NCI-H526 treated with DMSO at 0.1 percent for 48 hours (cell line): Measurements from ENCODE around the gene TFF2.

Experiments used
- DNase-seq: peaks from one replicate; lab custom pipeline; 2025; lab: John Stamatoyannopoulos, UW

TFF2 gene

DNA sequence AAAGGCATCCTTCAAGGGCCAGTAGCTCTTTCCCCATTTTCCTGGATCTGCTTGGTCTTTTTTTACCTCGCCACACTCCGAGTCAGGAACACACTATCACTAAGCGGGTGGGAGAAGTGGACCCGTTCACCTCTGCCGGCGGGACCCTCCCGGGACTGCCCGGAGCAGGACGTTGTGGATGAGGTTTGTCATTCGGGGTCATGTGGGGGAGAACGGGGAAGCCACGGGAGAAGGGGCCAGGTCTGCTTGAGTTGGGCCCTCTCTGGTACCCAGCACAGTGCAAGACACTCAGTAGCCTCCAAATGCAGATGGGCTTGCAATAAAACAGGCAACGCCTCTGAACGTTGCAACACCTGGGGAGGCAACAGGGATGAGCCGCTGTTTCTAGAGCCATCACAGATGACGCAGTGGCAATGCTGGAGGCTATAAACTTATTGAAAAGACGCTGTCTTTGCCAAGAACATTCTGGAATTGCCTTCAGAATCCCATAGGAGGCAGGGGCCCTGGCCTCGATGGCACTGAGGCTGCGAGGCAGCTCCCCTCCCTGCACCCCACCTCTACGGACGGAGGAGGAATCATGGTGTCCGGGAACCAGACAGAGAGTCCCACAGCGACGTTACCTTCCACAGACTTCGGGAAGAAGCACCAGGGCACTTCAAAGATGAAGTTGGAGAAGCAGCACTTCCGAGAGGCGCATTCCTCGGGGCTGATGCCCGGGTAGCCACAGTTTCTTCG lies 3.8 kb downstream of the TFF2 start:
- no peak for DNase-seq

- DNase-seq: no peak
These were observed 4.4 kb downstream of the TFF2 start for GRCh38 chr21:42346441-42346840.

DNA sequence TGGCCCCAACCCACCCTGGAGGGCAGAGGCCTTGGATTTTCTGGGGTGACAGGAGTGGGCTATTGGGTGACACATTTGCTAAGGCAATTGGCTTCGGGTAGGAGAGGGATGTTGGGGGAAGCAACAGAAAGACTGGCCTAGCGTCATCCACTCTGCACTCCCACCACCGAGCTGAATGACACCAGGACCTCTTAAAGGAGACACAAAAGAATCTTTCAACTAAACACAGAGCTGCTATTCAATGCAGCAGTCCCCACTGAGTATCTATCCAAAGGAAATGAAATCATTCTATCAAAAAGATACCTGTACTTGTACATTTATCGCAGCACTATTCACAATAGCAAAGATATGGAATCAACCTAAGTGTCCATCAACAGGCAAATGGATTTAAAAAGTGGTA lies 6.2 kb downstream of the TFF2 start:
- DNase-seq: no peak

- no peak for DNase-seq
These were observed 6.8 kb downstream of the TFF2 start for GRCh38 chr21:42343963-42344510.

GRCh38 chr21:42343556-42343955 lies 7.2 kb downstream of the TFF2 start:
- DNase-seq: no peak

GRCh38 chr21:42343101-42343500 lies 7.7 kb downstream of the TFF2 start:
- DNase-seq: no peak

DNA sequence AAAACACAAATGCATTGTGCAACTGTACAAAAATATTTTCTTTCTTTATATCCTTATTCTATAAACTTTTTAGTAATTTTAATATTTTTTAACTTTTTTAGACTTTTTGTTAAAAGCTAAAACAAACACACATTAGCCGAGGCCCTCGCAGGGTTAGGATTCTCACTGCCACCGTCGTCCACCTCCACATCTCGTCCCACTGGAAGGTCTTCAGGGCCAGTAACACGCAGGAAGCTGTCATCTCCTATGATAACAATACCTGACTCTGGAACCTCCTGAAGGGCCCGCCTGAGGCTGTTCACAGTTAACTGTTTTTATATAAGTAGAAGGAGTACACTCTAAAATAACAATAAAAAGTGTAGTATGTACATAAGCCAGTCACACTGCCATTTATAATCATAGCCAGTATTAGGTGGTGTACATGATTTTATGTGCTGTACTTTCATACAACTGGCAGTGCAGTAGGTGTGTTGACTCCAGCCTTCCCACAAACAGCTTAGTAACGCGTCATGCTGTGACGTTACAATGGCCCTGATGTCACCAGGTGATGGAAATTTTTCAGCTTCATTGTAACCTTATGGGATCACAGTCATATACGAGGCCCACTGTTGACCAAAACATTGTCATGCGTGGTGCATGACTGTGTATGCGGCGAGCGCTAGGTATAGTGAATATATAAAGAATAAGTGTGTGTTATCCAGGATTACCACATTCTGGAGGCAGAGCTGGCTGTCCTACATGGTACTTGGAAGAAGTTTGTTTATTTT lies 8.8 kb downstream of the TFF2 start:
- no peak for DNase-seq

GRCh38 chr21:42340187-42341050 lies 10.4 kb downstream of the TFF2 start:
- DNase-seq: no peak

- no peak for DNase-seq
These were observed 11.8 kb downstream of the TFF2 start for GRCh38 chr21:42338729-42339715.

GRCh38 chr21:42337830-42338728 lies 12.7 kb downstream of the TFF2 start:
- peak; percentile 93 for DNase-seq

DNA sequence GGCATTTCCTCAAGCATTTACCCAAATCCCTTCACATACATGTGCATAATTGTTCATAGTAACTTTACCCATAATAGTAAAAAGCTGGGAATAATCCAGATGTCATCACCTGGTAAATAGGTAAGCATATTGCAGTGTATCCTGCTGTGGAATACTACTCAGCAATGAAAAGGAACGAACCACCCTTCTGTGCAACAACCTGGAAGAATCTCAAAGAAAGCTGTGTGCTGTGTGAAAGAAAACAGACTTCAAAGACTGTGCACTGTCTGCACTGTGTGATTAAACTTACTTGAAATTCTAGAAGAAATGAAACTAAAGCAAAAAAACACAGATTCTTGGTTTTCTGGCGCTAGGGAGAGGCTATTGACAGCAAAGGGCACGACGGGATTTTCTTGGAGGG lies 13.5 kb downstream of the TFF2 start:
- DNase-seq: no peak

GRCh38 chr21:42336054-42336453 lies 14.7 kb downstream of the TFF2 start:
- DNase-seq: peak; percentile 99

DNA sequence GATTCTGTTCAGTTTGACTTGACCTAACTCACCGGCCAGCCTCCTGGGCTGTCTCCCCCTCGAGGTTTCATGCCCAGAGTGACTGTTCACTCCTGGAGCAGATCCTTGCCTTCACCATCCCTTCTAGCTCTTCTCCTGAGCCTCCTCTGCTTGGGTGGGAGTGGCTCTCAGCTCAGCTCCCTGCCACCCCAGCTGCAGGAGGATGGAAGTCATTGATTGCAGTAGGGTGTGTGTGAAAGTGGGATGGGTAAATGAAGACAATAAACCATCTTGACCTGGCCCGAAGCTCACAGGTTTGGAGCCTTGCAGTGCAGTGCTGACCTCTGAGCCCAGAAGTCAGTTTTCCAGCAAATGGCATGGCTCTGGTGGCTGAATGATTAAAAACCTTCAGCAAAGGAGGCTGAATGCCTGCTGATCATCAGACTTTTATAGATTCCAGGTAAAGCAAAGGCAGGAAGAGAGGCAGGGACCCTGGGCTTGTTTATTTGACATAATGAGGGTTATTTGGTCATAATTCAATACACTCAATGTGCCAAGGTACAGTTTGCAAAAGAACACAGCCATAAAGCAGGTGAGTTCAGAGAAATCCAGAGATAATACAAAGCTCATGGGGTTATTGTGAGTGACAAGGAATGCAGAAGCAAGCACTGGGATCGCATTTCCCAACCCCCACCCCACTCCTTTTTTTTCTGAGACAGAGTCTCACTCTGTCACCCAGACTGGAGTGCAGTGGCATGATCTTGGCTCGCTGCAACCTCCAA lies 18.1 kb downstream of the TFF2 start:
- no peak for DNase-seq

DNA sequence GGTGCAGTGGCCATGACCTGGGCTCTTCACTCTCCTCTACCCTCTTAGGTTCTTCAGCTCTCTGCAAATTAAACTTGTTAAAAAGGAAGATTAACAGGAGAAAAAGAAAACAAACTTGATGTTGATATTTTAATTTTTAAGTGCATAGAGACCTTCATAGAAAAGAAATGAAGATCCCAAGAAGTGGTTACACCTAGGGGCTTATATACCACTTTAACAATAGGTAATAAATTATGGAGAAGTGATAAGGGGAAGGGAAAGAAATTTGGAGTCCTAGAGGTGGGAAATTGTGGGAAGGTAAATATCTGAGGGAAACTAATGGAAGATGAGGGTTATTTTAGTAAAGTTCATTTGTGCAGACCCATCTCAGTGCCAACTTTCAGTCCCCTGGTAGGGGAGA lies 19.1 kb downstream of the TFF2 start:
- DNase-seq: no peak

DNA sequence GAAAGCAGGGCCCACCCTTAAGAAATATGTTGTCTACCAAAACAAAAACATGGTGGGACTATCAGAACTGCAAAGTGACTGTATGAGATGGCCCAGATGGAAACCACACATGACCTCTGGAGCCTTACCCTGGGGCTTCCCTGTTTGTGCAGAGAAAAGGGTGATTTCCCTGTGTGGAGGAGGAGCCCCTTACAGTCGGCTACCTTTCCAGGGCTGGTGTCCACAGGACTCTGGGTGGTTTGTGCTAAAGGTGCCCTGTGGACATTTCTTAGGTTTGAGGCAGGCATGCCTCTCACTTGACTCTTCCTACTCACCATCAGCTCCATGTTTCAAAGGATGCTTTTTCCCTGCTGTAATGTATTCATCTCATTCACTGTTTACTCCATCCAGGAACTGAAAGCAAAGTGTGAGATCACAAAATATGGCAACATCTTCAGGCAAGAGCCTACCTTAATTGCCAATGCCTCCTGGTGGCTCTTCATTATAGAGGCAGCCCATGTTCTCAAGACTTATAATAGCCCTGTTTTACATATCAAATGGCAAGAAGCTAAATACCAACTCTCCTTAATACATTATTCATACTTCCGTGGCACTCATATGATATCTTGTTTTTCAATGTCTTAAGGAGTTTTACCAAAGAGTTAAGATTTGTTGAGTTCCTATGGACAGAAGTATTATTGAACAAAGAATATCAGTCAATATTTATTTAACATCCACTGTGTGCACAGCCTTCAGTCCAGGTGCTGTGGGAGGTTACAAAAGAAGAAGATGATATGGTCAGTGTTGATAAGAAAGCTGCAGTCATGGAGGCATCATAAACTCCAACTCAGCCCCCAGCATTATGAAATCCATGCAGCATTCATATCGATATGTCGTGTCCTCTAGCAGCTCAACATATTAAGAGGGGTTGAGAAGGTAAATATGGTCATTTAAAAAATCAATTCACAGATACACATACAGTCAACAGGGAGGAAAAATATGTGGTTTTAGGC lies 20.1 kb downstream of the TFF2 start:
- no peak for DNase-seq

- DNase-seq: no peak
These were observed 25.9 kb downstream of the TFF2 start for GRCh38 chr21:42324896-42325295.

DNA sequence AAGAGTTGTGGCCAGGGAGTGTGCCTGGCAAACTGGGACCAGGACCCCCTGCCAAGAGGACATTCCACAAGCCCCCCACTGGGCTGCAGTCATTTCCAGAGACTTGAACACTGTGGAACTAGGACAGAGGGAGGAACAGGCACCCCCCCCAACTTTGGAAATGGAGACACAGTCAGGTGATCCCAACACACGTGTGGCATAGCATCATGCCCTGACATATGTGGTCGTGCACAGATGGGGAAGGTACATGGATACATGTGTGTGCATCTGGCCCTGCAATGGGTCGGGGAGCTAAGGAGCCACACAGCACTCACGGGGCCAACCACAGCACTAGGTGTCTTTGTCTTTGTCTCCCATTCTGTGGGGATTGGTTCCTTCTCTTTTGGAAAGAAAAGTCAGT lies 28.9 kb downstream of the TFF2 start:
- no peak for DNase-seq

GRCh38 chr21:42321231-42321630 lies 29.6 kb downstream of the TFF2 start:
- no peak for DNase-seq
